ENCODE measurements around the gene TRIP11. TPM values are rescaled to one million over a fixed set of nuclear protein-coding genes. Genes with fewer than 3 reads are reported as not detected.
"Not testable (repeated sequence)": the region's sequence is repeated elsewhere in the genome, so short reads cannot be mapped to it uniquely, and the experiment has no call there.

The TRIP11 gene
- total RNA-seq, result 83.0 TPM

- peak; percentile 95 for DNase-seq (ENCODE audit: low spot score)
Measured at GRCh38 chr14:92039719-92040430, at the start of gene TRIP11. TSS of gene TRIP11 (minus strand) at chr14:92040059. CDS start at chr14:92039685, 374 bp downstream.

GRCh38 chr14:92088494-92088893 is 48.6 kb upstream of the TRIP11 start:
- no peak for DNase-seq (ENCODE audit: low spot score)

GRCh38 chr14:92074555-92074954 is 34.7 kb upstream of the TRIP11 start:
- DNase-seq (ENCODE audit: low spot score), result no peak

GRCh38 chr14:92058006-92058917 is 18.4 kb upstream of the TRIP11 start:
- no peak for DNase-seq (ENCODE audit: low spot score)

GRCh38 chr14:92049781-92050180 is 9.9 kb upstream of the TRIP11 start:
- DNase-seq (ENCODE audit: low spot score), result no peak

GRCh38 chr14:92049221-92049620 is 9.4 kb upstream of the TRIP11 start:
- not testable (repeated sequence) for DNase-seq (ENCODE audit: low spot score)

GRCh38 chr14:92045904-92046303 is 6.0 kb upstream of the TRIP11 start:
- not testable (repeated sequence) for DNase-seq (ENCODE audit: low spot score)

- not testable (repeated sequence) for DNase-seq (ENCODE audit: low spot score)
Measured at GRCh38 chr14:92041766-92042165, 1.9 kb upstream of the TRIP11 start.

- no peak for DNase-seq (ENCODE audit: low spot score)
Measured at GRCh38 chr14:92041203-92041602, 1.3 kb upstream of the TRIP11 start.

- DNase-seq (ENCODE audit: low spot score), result peak; percentile 25
Measured at GRCh38 chr14:92040431-92041051, 682 bp upstream of the TRIP11 start.

- peak; percentile 53 for DNase-seq (ENCODE audit: low spot score)
Measured at GRCh38 chr14:92039063-92039718, 668 bp downstream of the TRIP11 start.

- DNase-seq (ENCODE audit: low spot score), result no peak
Measured at GRCh38 chr14:92037989-92038388, 1.9 kb downstream of the TRIP11 start.

- no peak for DNase-seq (ENCODE audit: low spot score)
Measured at GRCh38 chr14:92035890-92036289, 4.0 kb downstream of the TRIP11 start.

- no peak for DNase-seq (ENCODE audit: low spot score)
Measured at GRCh38 chr14:92033906-92034687, 5.8 kb downstream of the TRIP11 start.

- no peak for DNase-seq (ENCODE audit: low spot score)
Measured at GRCh38 chr14:92033433-92033832, 6.4 kb downstream of the TRIP11 start.

GRCh38 chr14:92026548-92027190 is 13.2 kb downstream of the TRIP11 start:
- no peak for DNase-seq (ENCODE audit: low spot score)

GRCh38 chr14:92022036-92022435 is 17.8 kb downstream of the TRIP11 start:
- DNase-seq (ENCODE audit: low spot score), result no peak

- DNase-seq (ENCODE audit: low spot score), result no peak
Measured at GRCh38 chr14:92021523-92021922, 18.3 kb downstream of the TRIP11 start.

GRCh38 chr14:92014040-92014439 is 25.8 kb downstream of the TRIP11 start:
- DNase-seq (ENCODE audit: low spot score), result no peak

- DNase-seq (ENCODE audit: low spot score), result no peak
Measured at GRCh38 chr14:92012121-92012748, 27.6 kb downstream of the TRIP11 start.
